Measurements from ENCODE around the gene NR1D2.
"Not testable (repeated sequence)": the region's sequence is repeated elsewhere in the genome, so short reads cannot be mapped to it uniquely, and the experiment has no call there.

DNA sequence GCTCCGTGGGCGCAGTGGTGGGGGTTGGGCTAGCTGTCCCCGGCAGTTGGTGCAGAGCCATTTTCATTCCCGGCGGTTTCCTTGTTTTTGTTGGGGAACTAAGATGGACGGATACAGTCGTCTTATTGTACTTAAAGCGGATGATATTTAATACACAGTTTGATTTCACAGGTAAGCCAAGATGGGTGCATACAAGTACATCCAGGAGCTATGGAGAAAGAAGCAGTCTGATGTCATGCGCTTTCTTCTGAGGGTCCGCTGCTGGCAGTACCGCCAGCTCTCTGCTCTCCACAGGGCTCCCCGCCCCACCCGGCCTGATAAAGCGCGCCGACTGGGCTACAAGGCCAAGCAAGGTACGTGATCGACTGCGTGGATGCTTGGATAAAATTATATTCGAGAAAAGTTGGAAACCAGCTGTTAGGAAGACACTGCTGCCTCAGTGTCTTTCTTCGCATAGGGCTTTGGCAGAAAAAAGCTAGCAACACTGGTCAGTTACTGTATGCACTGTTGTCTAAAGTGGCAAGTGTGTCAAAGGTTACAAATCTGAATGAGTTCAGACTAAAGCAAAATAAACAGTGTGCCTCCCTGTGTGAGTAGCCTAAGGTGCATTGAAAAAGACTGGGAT, 27.3 kb upstream of the NR1D2 start:
- TF ChIP-seq CTCF (conservative IDR thresholded peaks at IDR 0.05; ENCODE audit: low read depth in 2 of 2); POLR2AphosphoS5 (IDR thresholded peaks at IDR 0.05; ENCODE audit: low read depth): not testable (repeated sequence)
- TF ChIP-seq, protein P1, sequence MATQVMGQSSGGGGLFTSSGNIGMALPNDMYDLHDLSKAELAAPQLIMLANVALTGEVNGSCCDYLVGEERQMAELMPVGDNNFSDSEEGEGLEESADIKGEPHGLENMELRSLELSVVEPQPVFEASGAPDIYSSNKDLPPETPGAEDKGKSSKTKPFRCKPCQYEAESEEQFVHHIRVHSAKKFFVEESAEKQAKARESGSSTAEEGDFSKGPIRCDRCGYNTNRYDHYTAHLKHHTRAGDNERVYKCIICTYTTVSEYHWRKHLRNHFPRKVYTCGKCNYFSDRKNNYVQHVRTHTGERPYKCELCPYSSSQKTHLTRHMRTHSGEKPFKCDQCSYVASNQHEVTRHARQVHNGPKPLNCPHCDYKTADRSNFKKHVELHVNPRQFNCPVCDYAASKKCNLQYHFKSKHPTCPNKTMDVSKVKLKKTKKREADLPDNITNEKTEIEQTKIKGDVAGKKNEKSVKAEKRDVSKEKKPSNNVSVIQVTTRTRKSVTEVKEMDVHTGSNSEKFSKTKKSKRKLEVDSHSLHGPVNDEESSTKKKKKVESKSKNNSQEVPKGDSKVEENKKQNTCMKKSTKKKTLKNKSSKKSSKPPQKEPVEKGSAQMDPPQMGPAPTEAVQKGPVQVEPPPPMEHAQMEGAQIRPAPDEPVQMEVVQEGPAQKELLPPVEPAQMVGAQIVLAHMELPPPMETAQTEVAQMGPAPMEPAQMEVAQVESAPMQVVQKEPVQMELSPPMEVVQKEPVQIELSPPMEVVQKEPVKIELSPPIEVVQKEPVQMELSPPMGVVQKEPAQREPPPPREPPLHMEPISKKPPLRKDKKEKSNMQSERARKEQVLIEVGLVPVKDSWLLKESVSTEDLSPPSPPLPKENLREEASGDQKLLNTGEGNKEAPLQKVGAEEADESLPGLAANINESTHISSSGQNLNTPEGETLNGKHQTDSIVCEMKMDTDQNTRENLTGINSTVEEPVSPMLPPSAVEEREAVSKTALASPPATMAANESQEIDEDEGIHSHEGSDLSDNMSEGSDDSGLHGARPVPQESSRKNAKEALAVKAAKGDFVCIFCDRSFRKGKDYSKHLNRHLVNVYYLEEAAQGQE (IDR thresholded peaks at IDR 0.05; ENCODE audit: unreplicated experiment): not testable (repeated sequence)
